K562 (cell line): ENCODE results near the gene USP28. TPM values are rescaled to one million over a fixed set of nuclear protein-coding genes. Genes with fewer than 3 reads are reported as not detected.

ENCODE experiments used
- ASH1L ChIP-seq: fragments of 450-650 bp; IDR thresholded peaks from 2 replicates; pipeline ENCODE4 v1.6.1; 2018; ENCODE audit warnings: borderline replicate concordance, mild to moderate bottlenecking, low read depth; ENCODE audit not compliant: partially characterized antibody
- BDP1 ChIP-seq: IDR thresholded peaks from 3 replicates; pipeline ENCODE4 v1.6.1; 2011; ENCODE audit not compliant: insufficient read length, insufficient read depth
- DDX20 ChIP-seq: fragments of 450-650 bp; IDR thresholded peaks from 2 replicates; pipeline ENCODE4 v1.6.1; 2016; ENCODE audit warnings: missing genetic modification characterization, low read depth, mild to moderate bottlenecking, missing compliant biosample characterization, moderate library complexity
- HNRNPLL ChIP-seq: fragments of 200-400 bp; formaldehyde crosslinking; IDR thresholded peaks from 2 replicates; pipeline ENCODE4 v1.6.1; 2017; ENCODE audit warnings: low read length, low read depth, mild to moderate bottlenecking; ENCODE audit not compliant: poor library complexity, severe bottlenecking
- KLF1 ChIP-seq: fragments of 450-650 bp; IDR thresholded peaks from 2 replicates; pipeline ENCODE4 v1.6.1; 2016; ENCODE audit warnings: missing genetic modification characterization, missing compliant biosample characterization
- MBD2 ChIP-seq: sonication (generic); IDR thresholded peaks from 2 replicates; pipeline ENCODE4 v1.6.1; 2016; ENCODE audit warnings: low read depth, borderline replicate concordance
- SAFB2 ChIP-seq: fragments of 200-400 bp; formaldehyde crosslinking; IDR thresholded peaks from 2 replicates; pipeline ENCODE4 v1.6.1; 2018; ENCODE audit warnings: borderline replicate concordance, low read length, low read depth, moderate library complexity; ENCODE audit not compliant: severe bottlenecking
- ZFP1 ChIP-seq: fragments of 450-650 bp; formaldehyde crosslinking; IDR thresholded peaks from 2 replicates; pipeline ENCODE4 v1.4.0; 2020; ENCODE audit warnings: mild to moderate bottlenecking, mixed read lengths
- ZNF124 ChIP-seq: sonication (generic); formaldehyde crosslinking; IDR thresholded peaks from 2 replicates; pipeline ENCODE4 v1.8.1; 2022; ENCODE audit warnings: missing genetic modification reagents
- ZNF197 ChIP-seq: fragments of 200-800 bp; sonication (Bioruptor generic); IDR thresholded peaks from 2 replicates; pipeline ENCODE4 v1.6.1; 2016; ENCODE audit warnings: low read depth, missing genetic modification characterization, missing compliant biosample characterization
- ZNF384 ChIP-seq: IDR thresholded peaks from 2 replicates; pipeline ENCODE4 v1.6.1; 2012; ENCODE audit warnings: low read depth, low read length, improper control_type of control experiment
- ZNF407 ChIP-seq: fragments of 450-650 bp; IDR thresholded peaks from 2 replicates; pipeline ENCODE4 v1.6.1; 2016; ENCODE audit warnings: low read depth
- polyA plus RNA-seq, 8 experiments: library from polyadenylated mRNA; depleted of rRNA in 4 of 8; stranded (reverse) in 5 of 8; unstranded in 3 of 8; fragments of >200 nt; fragmentation: Nextera tagmentation in 2 of 8; fragmentation: Illumina TruSeq in 1 of 8; extraction: Ambion mirVana in 2 of 8; extraction: Trizol in 1 of 8; gene quantifications; 2 replicates each; pipeline versions ENCODE4 v1.2.1 to v1.2.3, GENCODE V29; 2011 to 2014; ENCODE audit warnings: inconsistent platforms in 1 of 8, missing spikeins in 1 of 8
- total RNA-seq, 7 experiments: library from RNA; depleted of rRNA in 6 of 7; stranded (reverse); fragments of >200 nt in 6 of 7; fragmentation: Illumina TruSeq in 2 of 7; extraction: Trizol in 2 of 7; gene quantifications; 2 replicates each; pipeline versions ENCODE4 v1.2.1 to v1.2.3, GENCODE V29; 2011 to 2021; ENCODE audit warnings: low replicate concordance in 1 of 7
- TF ChIP-seq, protein P1 (sequence below), 2 experiments: fragments of 450-650 bp; IDR thresholded peaks; 2 replicates each; pipeline ENCODE4 v1.6.1; 2018; ENCODE audit warnings: mild to moderate bottlenecking in 2 of 2, low read depth in 1 of 2; ENCODE audit not compliant: partially characterized antibody in 2 of 2

The USP28 gene
- total and polyA plus RNA-seq, 9 of the 15 experiments (the other 6 are each of a cell fraction or from before 2014, with no cell fraction given) = 3.7 to 42.7 (median 20.3) TPM

- TF ChIP-seq, protein P1, sequence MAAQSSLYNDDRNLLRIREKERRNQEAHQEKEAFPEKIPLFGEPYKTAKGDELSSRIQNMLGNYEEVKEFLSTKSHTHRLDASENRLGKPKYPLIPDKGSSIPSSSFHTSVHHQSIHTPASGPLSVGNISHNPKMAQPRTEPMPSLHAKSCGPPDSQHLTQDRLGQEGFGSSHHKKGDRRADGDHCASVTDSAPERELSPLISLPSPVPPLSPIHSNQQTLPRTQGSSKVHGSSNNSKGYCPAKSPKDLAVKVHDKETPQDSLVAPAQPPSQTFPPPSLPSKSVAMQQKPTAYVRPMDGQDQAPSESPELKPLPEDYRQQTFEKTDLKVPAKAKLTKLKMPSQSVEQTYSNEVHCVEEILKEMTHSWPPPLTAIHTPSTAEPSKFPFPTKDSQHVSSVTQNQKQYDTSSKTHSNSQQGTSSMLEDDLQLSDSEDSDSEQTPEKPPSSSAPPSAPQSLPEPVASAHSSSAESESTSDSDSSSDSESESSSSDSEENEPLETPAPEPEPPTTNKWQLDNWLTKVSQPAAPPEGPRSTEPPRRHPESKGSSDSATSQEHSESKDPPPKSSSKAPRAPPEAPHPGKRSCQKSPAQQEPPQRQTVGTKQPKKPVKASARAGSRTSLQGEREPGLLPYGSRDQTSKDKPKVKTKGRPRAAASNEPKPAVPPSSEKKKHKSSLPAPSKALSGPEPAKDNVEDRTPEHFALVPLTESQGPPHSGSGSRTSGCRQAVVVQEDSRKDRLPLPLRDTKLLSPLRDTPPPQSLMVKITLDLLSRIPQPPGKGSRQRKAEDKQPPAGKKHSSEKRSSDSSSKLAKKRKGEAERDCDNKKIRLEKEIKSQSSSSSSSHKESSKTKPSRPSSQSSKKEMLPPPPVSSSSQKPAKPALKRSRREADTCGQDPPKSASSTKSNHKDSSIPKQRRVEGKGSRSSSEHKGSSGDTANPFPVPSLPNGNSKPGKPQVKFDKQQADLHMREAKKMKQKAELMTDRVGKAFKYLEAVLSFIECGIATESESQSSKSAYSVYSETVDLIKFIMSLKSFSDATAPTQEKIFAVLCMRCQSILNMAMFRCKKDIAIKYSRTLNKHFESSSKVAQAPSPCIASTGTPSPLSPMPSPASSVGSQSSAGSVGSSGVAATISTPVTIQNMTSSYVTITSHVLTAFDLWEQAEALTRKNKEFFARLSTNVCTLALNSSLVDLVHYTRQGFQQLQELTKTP (IDR thresholded peaks at IDR 0.05; ENCODE audit: low read depth in 1 of 2, partially characterized antibody in 2 of 2) = peak; percentile 18 to 96
- no peak for TF ChIP-seq ZNF384
- TF ChIP-seq KLF1 (tag) = no peak
- no peak for TF ChIP-seq DDX20
- TF ChIP-seq HNRNPLL = peak; percentile 79
- TF ChIP-seq BDP1 = no peak
- no peak for TF ChIP-seq ZFP1 (CRISPR knock-in tag)
- no peak for TF ChIP-seq SAFB2
- peak; percentile 77 for TF ChIP-seq MBD2
- TF ChIP-seq ZNF124 (CRISPR knock-in tag) = no peak
- no peak; the same call in 1 of the 2 replicates for TF ChIP-seq ZNF197
- peak; percentile 96 for TF ChIP-seq ZNF407
- TF ChIP-seq ASH1L = no peak
These were observed 101.8 kb downstream of the USP28 start, which contains the start of gene ZW10 (continued) for GRCh38 chr11:113773416-113774173.
